ENCODE results near the gene WDR75. TPM values are rescaled to one million over a fixed set of nuclear protein-coding genes. Genes with fewer than 3 reads are reported as not detected.

Gene WDR75
- total RNA-seq, 1 experiment from 2014 or later, result 70.2 TPM

- TF ChIP-seq REST (IDR thresholded peaks at IDR 0.05; ENCODE audit: low read depth), result no peak
- TF ChIP-seq POLR2AphosphoS5 (IDR thresholded peaks at IDR 0.05; ENCODE audit: low read depth, low read length), result no peak
- TF ChIP-seq ZBTB33 (IDR thresholded peaks at IDR 0.05; ENCODE audit: extremely low read depth, insufficient replicate concordance, low read length), result no peak
- no peak for TF ChIP-seq JUND (IDR thresholded peaks at IDR 0.05)
- TF ChIP-seq CBX3 (IDR thresholded peaks at IDR 0.05; ENCODE audit: low read depth), result no peak
- no peak for TF ChIP-seq POLR2A (IDR thresholded peaks at IDR 0.05; ENCODE audit: borderline replicate concordance, extremely low read depth, insufficient read depth, insufficient read length)
- no peak for TF ChIP-seq ELF1 (IDR thresholded peaks at IDR 0.05; ENCODE audit: borderline replicate concordance, low read depth)
- TF ChIP-seq ATF3 (IDR thresholded peaks at IDR 0.05), result no peak
- TF ChIP-seq FOSL1 (IDR thresholded peaks at IDR 0.05; ENCODE audit: low read depth), result no peak
- no peak for TF ChIP-seq RAD21 (IDR thresholded peaks at IDR 0.05; ENCODE audit: low read depth)
Measured at GRCh38 chr2:189502714-189503113, 61.4 kb downstream of the WDR75 start (continued).
